ENCODE data around the gene TLR6. TPM values are rescaled to one million over a fixed set of nuclear protein-coding genes. Genes with fewer than 3 reads are reported as not detected.

The TLR6 gene
- polyA plus RNA-seq, 2 donors: 0.20 to 0.21 TPM

DNA sequence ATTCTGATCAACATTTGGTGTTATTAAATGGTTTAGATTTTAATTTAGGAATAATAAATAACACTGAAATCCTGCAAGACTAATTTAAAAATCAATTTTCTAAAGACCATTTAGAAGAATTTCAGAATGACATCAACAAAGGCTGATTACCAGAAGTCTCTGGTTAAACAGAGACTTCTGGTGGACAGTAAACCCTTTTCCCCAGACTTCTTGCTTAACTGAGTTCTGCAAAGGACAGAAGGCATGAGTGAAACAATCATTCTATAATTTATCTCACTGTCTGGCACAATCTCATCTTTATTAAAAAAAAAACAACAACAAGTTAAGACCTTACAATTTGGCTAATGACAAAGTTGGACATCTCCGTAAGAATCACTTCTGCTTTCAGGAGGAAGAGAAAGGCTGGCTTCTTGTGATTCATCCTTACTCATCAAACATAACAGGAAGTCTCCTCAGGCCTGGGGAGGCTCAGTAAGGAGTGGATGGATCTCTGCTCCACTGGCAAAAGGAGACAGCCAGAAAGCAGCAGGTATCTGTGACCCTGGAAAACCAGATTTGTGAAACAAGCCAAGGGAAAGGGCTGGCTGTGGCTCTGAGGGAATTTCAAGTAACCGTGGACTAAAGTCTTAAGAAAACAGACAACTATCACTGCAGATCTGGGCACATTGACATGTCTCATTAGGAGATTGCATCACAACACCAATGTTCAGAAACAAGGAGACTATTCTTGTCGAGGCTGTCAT lies 908 bp upstream of the TLR6 start:
- Histone ChIP-seq H3K9me3 (ENCODE audit: control insufficient read depth in 2 of 2, insufficient read depth in 1 of 2, low read depth in 1 of 2, low read length in 1 of 2) (no peaks in the 10 kb centered on the region), H3K27ac (ENCODE audit: low read depth in 2 of 2, low read length in 1 of 2) (peak overlapping the region; percentile 88 to 92), H3K36me3 (ENCODE audit: control insufficient read depth in 2 of 2, insufficient read depth in 2 of 2, low read length in 1 of 2) (no peaks in the 10 kb centered on the region), H3K4me3 (ENCODE audit: low read depth in 1 of 2, low read length in 2 of 2) (no peak overlapping the region), H3K4me1 (ENCODE audit: control insufficient read depth in 2 of 2, insufficient read depth in 2 of 2, low read length in 1 of 2) (no peaks in the 10 kb centered on the region), H3K27me3 (ENCODE audit: control insufficient read depth in 1 of 2, insufficient read depth in 2 of 2, low read length in 2 of 2) (no peaks in the 10 kb centered on the region)
- 19 to 40% methylated on average over 3 of the region's 3 CpGs for whole genome bisulfite sequencing, 2 donors

- Histone ChIP-seq H3K27ac (ENCODE audit: low read depth in 2 of 2, low read length in 1 of 2) (no peak overlapping the region), H3K4me3 (ENCODE audit: low read depth in 1 of 2, low read length in 2 of 2) (no peak overlapping the region)
- 50 to 52% methylated on average over 4 of the region's 4 CpGs for WGBS, 2 donors
Observed at GRCh38 chr4:38856046-38856445, 571 bp downstream of the TLR6 start.

DNA sequence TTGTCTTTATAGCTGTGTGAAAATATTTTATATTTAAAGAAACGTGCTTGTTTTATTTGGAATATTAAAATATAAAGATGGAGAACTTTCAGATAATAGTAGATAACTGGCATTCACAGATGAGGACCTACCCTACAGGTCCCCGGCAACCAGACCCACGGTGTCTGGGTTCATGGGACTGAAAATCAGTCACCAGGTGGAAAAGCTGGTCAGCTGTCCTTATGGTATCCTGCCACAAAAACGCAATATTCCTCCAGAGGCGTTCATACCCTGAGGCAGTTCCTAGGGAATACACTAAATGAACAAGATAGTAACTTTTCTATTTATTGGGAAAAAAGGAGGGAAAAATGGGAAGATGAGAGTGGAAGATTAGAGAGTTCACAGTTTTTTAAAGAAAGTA lies 1.2 kb downstream of the TLR6 start:
- H3K4me1 ChIP-seq (ENCODE audit: control insufficient read depth in 2 of 2, insufficient read depth in 2 of 2, low read length in 1 of 2): no peaks in the 10 kb centered on the region
- H3K27me3 ChIP-seq (ENCODE audit: control insufficient read depth in 1 of 2, insufficient read depth in 2 of 2, low read length in 2 of 2): no peaks in the 10 kb centered on the region
- WGBS, 2 donors: 85 to 90% methylated on average over 5 of the region's 5 CpGs
- no peaks in the 10 kb centered on the region for H3K9me3 ChIP-seq (ENCODE audit: control insufficient read depth in 2 of 2, insufficient read depth in 1 of 2, low read depth in 1 of 2, low read length in 1 of 2)
- H3K36me3 ChIP-seq (ENCODE audit: control insufficient read depth in 2 of 2, insufficient read depth in 2 of 2, low read length in 1 of 2): no peaks in the 10 kb centered on the region
- H3K4me3 ChIP-seq (ENCODE audit: low read depth in 1 of 2, low read length in 2 of 2): no peak overlapping the region
- H3K27ac ChIP-seq (ENCODE audit: low read depth in 2 of 2, low read length in 1 of 2): no peak overlapping the region

More at GRCh38 chr4:38856046-38856445, 571 bp downstream of the TLR6 start:
- no peaks in the 10 kb centered on the region for H3K4me1 ChIP-seq (ENCODE audit: control insufficient read depth in 2 of 2, insufficient read depth in 2 of 2, low read length in 1 of 2)
- H3K36me3 ChIP-seq (ENCODE audit: control insufficient read depth in 2 of 2, insufficient read depth in 2 of 2, low read length in 1 of 2): no peaks in the 10 kb centered on the region
- no peaks in the 10 kb centered on the region for H3K9me3 ChIP-seq (ENCODE audit: control insufficient read depth in 2 of 2, insufficient read depth in 1 of 2, low read depth in 1 of 2, low read length in 1 of 2)
- no peaks in the 10 kb centered on the region for H3K27me3 ChIP-seq (ENCODE audit: control insufficient read depth in 1 of 2, insufficient read depth in 2 of 2, low read length in 2 of 2)

GRCh38 chr4:38846015-38846414 lies 10.6 kb downstream of the TLR6 start:
- 94 to 95% methylated on average over 3 of the region's 3 CpGs for WGBS, 2 donors
- no peak overlapping the region for H3K27ac ChIP-seq (ENCODE audit: low read depth in 2 of 2, low read length in 1 of 2)
- H3K9me3 ChIP-seq (ENCODE audit: control insufficient read depth in 2 of 2, insufficient read depth in 1 of 2, low read depth in 1 of 2, low read length in 1 of 2): no peaks in the 10 kb centered on the region
- H3K4me3 ChIP-seq (ENCODE audit: low read depth in 1 of 2, low read length in 2 of 2): no peak overlapping the region
- no peaks in the 10 kb centered on the region for H3K36me3 ChIP-seq (ENCODE audit: control insufficient read depth in 2 of 2, insufficient read depth in 2 of 2, low read length in 1 of 2)
- no peaks in the 10 kb centered on the region for H3K4me1 ChIP-seq (ENCODE audit: control insufficient read depth in 2 of 2, insufficient read depth in 2 of 2, low read length in 1 of 2)
- no peaks in the 10 kb centered on the region for H3K27me3 ChIP-seq (ENCODE audit: control insufficient read depth in 1 of 2, insufficient read depth in 2 of 2, low read length in 2 of 2)

DNA sequence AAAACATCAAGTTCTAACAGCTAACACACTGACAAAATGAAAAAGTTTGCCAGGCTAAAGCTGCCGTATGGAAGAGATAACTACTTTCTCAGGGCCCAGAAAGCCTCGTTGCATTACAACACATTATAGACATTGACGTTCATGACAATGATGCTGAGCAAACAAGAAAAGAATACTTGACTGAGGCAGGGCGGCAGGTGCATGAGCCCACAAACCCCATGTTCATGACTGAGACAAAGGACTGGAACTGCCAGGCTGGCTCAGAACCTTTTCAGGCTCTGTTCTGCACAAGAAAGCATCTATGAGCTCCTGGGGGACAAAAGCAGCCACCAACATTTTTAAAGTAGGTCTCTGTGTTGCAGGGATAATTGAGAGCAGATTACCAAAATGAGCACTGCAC lies 13.6 kb downstream of the TLR6 start:
- Histone ChIP-seq H3K9me3 (ENCODE audit: control insufficient read depth in 2 of 2, insufficient read depth in 1 of 2, low read depth in 1 of 2, low read length in 1 of 2) (no peaks in the 10 kb centered on the region), H3K27ac (ENCODE audit: low read depth in 2 of 2, low read length in 1 of 2) (no peak overlapping the region), H3K36me3 (ENCODE audit: control insufficient read depth in 2 of 2, insufficient read depth in 2 of 2, low read length in 1 of 2) (no peaks in the 10 kb centered on the region), H3K4me1 (ENCODE audit: control insufficient read depth in 2 of 2, insufficient read depth in 2 of 2, low read length in 1 of 2) (no peaks in the 10 kb centered on the region), H3K27me3 (ENCODE audit: control insufficient read depth in 1 of 2, insufficient read depth in 2 of 2, low read length in 2 of 2) (no peaks in the 10 kb centered on the region), H3K4me3 (ENCODE audit: low read depth in 1 of 2, low read length in 2 of 2) (no peak overlapping the region)
- WGBS, 2 donors: 69 to 79% methylated on average over 4 of the region's 4 CpGs

DNA sequence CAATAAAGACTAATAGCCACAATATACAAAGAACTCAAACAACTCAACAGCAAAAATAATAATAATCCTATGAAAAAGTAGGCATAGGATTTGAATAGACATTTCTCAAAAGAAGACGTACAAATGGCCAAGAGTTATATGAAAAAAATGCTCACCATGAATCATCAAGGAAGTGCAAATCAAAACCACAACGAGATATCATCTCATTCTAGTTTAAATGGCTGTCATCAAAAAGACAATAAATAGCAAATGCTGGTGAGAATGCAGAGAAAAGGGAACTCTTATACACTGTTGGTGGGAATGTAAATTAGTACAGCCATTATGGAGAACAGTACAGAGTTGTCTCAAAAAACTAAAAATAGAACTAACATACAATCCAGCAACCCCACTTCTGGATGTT lies 18.8 kb downstream of the TLR6 start:
- Histone ChIP-seq H3K9me3 (ENCODE audit: control insufficient read depth in 2 of 2, insufficient read depth in 1 of 2, low read depth in 1 of 2, low read length in 1 of 2) (no peaks in the 10 kb centered on the region), H3K27ac (ENCODE audit: low read depth in 2 of 2, low read length in 1 of 2) (no peak overlapping the region), H3K27me3 (ENCODE audit: control insufficient read depth in 1 of 2, insufficient read depth in 2 of 2, low read length in 2 of 2) (no peaks in the 10 kb centered on the region), H3K4me1 (ENCODE audit: control insufficient read depth in 2 of 2, insufficient read depth in 2 of 2, low read length in 1 of 2) (no peaks in the 10 kb centered on the region), H3K36me3 (ENCODE audit: control insufficient read depth in 2 of 2, insufficient read depth in 2 of 2, low read length in 1 of 2) (no peaks in the 10 kb centered on the region), H3K4me3 (ENCODE audit: low read depth in 1 of 2, low read length in 2 of 2) (no peak overlapping the region)
- 41 to 47% methylated on average over 2 of the region's 2 CpGs for WGBS, 2 donors

DNA sequence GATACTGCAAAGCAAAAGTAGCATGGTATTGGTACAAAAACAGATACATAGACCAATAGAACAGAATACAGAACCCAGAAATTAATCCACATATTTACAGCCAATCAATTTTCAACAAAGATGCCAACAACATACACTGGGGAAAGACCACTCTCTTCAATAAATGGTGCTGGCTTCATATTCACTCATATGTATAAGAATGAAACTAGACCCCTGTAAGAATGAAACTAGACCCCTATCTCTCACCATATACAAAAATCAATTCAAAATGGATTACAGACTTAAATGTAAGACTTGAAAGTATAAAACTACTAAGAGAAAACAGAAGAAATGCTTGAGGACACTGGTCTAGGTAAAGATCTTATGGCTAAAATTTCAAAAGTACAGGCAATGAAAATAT lies 19.3 kb downstream of the TLR6 start:
- no peaks in the 10 kb centered on the region for H3K27me3 ChIP-seq (ENCODE audit: control insufficient read depth in 1 of 2, insufficient read depth in 2 of 2, low read length in 2 of 2)
- no peaks in the 10 kb centered on the region for H3K36me3 ChIP-seq (ENCODE audit: control insufficient read depth in 2 of 2, insufficient read depth in 2 of 2, low read length in 1 of 2)
- no peak overlapping the region for H3K27ac ChIP-seq (ENCODE audit: low read depth in 2 of 2, low read length in 1 of 2)
- no peak overlapping the region for H3K4me3 ChIP-seq (ENCODE audit: low read depth in 1 of 2, low read length in 2 of 2)
- H3K9me3 ChIP-seq (ENCODE audit: control insufficient read depth in 2 of 2, insufficient read depth in 1 of 2, low read depth in 1 of 2, low read length in 1 of 2): no peaks in the 10 kb centered on the region
- H3K4me1 ChIP-seq (ENCODE audit: control insufficient read depth in 2 of 2, insufficient read depth in 2 of 2, low read length in 1 of 2): no peaks in the 10 kb centered on the region

GRCh38 chr4:38834570-38834969 lies 22.0 kb downstream of the TLR6 start:
- H3K4me3 ChIP-seq (ENCODE audit: low read depth in 1 of 2, low read length in 2 of 2): no peak overlapping the region
- H3K36me3 ChIP-seq (ENCODE audit: control insufficient read depth in 2 of 2, insufficient read depth in 2 of 2, low read length in 1 of 2): no peaks in the 10 kb centered on the region
- H3K4me1 ChIP-seq (ENCODE audit: control insufficient read depth in 2 of 2, insufficient read depth in 2 of 2, low read length in 1 of 2): no peaks in the 10 kb centered on the region
- no peaks in the 10 kb centered on the region for H3K27me3 ChIP-seq (ENCODE audit: control insufficient read depth in 1 of 2, insufficient read depth in 2 of 2, low read length in 2 of 2)
- H3K27ac ChIP-seq (ENCODE audit: low read depth in 2 of 2, low read length in 1 of 2): no peak overlapping the region
- no peaks in the 10 kb centered on the region for H3K9me3 ChIP-seq (ENCODE audit: control insufficient read depth in 2 of 2, insufficient read depth in 1 of 2, low read depth in 1 of 2, low read length in 1 of 2)
- 94 to 95% methylated on average over 4 of the region's 4 CpGs for whole genome bisulfite sequencing, 2 donors

DNA sequence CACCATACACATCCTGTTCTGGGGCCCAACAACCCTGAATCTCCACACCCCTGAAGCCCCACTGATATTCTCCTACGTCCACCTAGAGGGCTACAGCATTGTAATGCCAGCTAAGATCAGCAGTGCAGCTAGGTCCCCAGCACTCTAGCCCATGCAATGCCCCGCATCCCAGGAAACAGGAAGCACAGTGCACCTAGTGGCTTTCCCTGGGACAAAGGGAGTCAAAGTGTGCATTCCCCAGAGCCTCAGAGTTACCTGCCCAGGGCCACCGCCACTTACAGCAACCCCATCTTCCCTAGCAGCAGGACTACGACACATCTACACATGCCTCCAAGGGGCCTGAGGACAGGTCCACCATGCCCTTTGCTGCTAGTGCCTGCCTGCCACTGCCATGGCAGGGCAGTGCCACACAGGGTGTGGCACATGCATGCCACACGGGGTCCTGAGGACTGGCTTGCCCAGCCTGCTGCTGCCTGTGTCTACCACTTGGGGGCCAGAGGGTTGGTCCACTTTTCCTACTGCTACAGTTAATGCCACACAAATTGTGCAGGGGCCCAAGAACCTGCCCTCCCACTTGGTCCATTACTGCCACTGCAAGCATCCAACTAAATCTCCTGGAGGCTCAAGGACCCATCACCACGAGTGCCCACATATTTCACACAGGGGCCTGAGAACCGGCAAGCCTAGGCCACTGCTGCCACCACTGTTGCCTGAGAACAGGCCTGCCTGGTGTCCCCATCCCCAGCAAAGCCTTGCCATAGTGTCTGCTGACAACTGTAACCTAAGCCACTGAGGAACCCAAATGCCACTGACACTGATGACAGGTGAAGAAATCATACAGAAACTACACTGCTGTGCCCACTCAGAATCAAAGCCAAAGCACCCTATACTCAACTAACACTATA lies 23.7 kb downstream of the TLR6 start:
- H3K27me3 ChIP-seq (ENCODE audit: control insufficient read depth in 1 of 2, insufficient read depth in 2 of 2, low read length in 2 of 2): no peaks in the 10 kb centered on the region
- no peak overlapping the region for H3K27ac ChIP-seq (ENCODE audit: low read depth in 2 of 2, low read length in 1 of 2)
- 92 to 93% methylated on average over 7 of the region's 7 CpGs for WGBS, 2 donors
- H3K9me3 ChIP-seq (ENCODE audit: control insufficient read depth in 2 of 2, insufficient read depth in 1 of 2, low read depth in 1 of 2, low read length in 1 of 2): no peaks in the 10 kb centered on the region
- no peak overlapping the region for H3K4me3 ChIP-seq (ENCODE audit: low read depth in 1 of 2, low read length in 2 of 2)
- H3K36me3 ChIP-seq (ENCODE audit: control insufficient read depth in 2 of 2, insufficient read depth in 2 of 2, low read length in 1 of 2): no peaks in the 10 kb centered on the region
- H3K4me1 ChIP-seq (ENCODE audit: control insufficient read depth in 2 of 2, insufficient read depth in 2 of 2, low read length in 1 of 2): no peaks in the 10 kb centered on the region
